K562 (cell line): ENCODE data around the gene WDR83. TPM values are rescaled to one million over a fixed set of nuclear protein-coding genes. Genes with fewer than 3 reads are reported as not detected.
A peak's percentile ranks its signal among the peaks of the same experiment; 100 is the strongest.

ENCODE experiments used
- FIP1L1 ChIP-seq: fragments of 200-400 bp; formaldehyde crosslinking; IDR thresholded peaks from 2 replicates; pipeline ENCODE4 v1.6.1; 2018; ENCODE audit warnings: mild to moderate bottlenecking, low read depth, low read length; ENCODE audit not compliant: poor library complexity, severe bottlenecking
- IFI16 ChIP-seq: fragments of 250-450 bp; sonication (Bioruptor Pico); IDR thresholded peaks from 2 replicates; pipeline ENCODE4 v2.1.2; 2022; ENCODE audit warnings: mild to moderate bottlenecking, inconsistent platforms
- KDM1A ChIP-seq, 2 experiments: fragments of 450-650 bp; IDR thresholded peaks; 2 replicates each; pipeline ENCODE4 v1.6.1; 2016; ENCODE audit warnings: mild to moderate bottlenecking in 2 of 2
- MAZ ChIP-seq, 2 experiments: fragments of 450-650 bp in 1 of 2; sonication (generic) in 1 of 2; formaldehyde crosslinking; IDR thresholded peaks in 1 of 2; conservative IDR thresholded peaks in 1 of 2; 2 replicates each; pipeline versions ENCODE4 v1.4.0 to v1.5.0; 2020; ENCODE audit warnings: mild to moderate bottlenecking in 1 of 2, missing genetic modification reagents in 1 of 2
- PHF8 ChIP-seq: fragments of 200-600 bp; sonication (generic); IDR thresholded peaks from 2 replicates; pipeline ENCODE4 v1.6.1; 2012; ENCODE audit warnings: mixed run types, mild to moderate bottlenecking, inconsistent platforms, low read length, moderate library complexity, borderline replicate concordance
- ZFP1 ChIP-seq: fragments of 450-650 bp; formaldehyde crosslinking; IDR thresholded peaks from 2 replicates; pipeline ENCODE4 v1.4.0; 2020; ENCODE audit warnings: mild to moderate bottlenecking, mixed read lengths
- ZFP30 ChIP-seq: fragments of 250-450 bp; sonication (Bioruptor Pico); IDR thresholded peaks from 2 replicates; pipeline ENCODE4 v1.8.0; 2022; ENCODE audit warnings: moderate library complexity, mild to moderate bottlenecking, inconsistent platforms, borderline replicate concordance
- ZFX ChIP-seq: sonication (generic); formaldehyde crosslinking; IDR thresholded peaks from 2 replicates; pipeline ENCODE4 v1.8.0; 2022; ENCODE audit warnings: mild to moderate bottlenecking, missing genetic modification reagents, moderate library complexity
- ZNF551 ChIP-seq: fragments of 250-450 bp; sonication (Bioruptor Pico); IDR thresholded peaks from 2 replicates; pipeline ENCODE4 v1.5.0; 2021; ENCODE audit warnings: mild to moderate bottlenecking, moderate library complexity
- polyA plus RNA-seq, 8 experiments: library from polyadenylated mRNA; depleted of rRNA in 4 of 8; stranded (reverse) in 5 of 8; unstranded in 3 of 8; fragments of >200 nt; fragmentation: Nextera tagmentation in 2 of 8; fragmentation: Illumina TruSeq in 1 of 8; extraction: Ambion mirVana in 2 of 8; extraction: Trizol in 1 of 8; gene quantifications; 2 replicates each; pipeline versions ENCODE4 v1.2.1 to v1.2.3, GENCODE V29; 2011 to 2014; ENCODE audit warnings: inconsistent platforms in 1 of 8, missing spikeins in 1 of 8
- total RNA-seq, 7 experiments: library from RNA; depleted of rRNA in 6 of 7; stranded (reverse); fragments of >200 nt in 6 of 7; fragmentation: Illumina TruSeq in 2 of 7; extraction: Trizol in 2 of 7; gene quantifications; 2 replicates each; pipeline versions ENCODE4 v1.2.1 to v1.2.3, GENCODE V29; 2011 to 2021; ENCODE audit warnings: low replicate concordance in 1 of 7
- TF ChIP-seq, protein P1 (sequence below): sonication (generic); formaldehyde crosslinking; IDR thresholded peaks from 2 replicates; pipeline ENCODE4 v1.8.0; 2022; ENCODE audit warnings: mild to moderate bottlenecking, missing genetic modification reagents, borderline replicate concordance

The WDR83 gene
- total and polyA plus RNA-seq, 9 of the 15 experiments (the other 6 are each of a cell fraction or from before 2014, with no cell fraction given): 0.52 to 21.3 (median 4.2) TPM

DNA sequence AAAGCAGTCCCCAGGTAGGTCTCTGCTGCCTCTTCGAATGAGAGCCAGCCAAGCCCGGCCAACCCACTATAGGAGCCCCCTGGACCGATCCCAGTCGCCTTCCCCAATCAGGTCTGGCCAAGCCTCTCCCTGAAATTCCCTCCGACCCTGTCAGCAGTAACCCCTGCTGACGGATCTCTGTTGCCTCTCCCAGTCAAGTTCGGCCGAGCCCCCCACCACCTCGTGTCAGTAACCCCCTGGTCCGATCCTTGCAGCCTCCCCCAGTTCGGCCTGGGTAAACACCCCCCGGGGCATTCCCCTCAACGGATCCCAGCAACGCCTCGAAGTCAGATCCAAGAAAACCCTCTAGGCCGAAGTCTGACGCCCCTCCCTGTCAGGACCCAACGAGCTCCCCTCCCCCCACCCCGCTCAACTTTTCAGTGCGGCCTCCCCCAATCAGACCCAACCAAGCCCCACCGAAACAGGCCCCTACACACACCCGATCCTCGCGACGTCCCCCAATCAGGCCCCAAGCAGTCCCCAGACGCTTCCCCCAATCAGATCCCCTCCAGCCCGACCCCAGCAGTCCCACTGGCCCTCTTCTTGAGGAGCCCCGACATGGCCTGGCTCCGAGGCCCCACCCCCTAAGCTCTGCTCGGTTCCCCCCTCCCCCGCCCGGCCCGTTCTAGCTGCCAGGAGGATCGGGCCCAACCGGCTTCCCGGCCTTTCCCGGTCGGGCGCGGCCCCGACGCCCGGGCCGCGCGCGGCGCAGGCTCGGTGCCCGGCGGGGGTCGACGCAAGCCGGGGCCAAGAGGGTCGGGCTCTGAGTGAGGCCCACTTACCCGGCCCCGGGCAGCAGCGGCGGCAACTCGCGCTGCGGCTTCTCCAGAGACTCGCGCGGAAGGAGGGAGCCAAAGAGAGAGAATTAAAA, 55.3 kb downstream of the WDR83 start (continued):
- TF ChIP-seq, protein P1, sequence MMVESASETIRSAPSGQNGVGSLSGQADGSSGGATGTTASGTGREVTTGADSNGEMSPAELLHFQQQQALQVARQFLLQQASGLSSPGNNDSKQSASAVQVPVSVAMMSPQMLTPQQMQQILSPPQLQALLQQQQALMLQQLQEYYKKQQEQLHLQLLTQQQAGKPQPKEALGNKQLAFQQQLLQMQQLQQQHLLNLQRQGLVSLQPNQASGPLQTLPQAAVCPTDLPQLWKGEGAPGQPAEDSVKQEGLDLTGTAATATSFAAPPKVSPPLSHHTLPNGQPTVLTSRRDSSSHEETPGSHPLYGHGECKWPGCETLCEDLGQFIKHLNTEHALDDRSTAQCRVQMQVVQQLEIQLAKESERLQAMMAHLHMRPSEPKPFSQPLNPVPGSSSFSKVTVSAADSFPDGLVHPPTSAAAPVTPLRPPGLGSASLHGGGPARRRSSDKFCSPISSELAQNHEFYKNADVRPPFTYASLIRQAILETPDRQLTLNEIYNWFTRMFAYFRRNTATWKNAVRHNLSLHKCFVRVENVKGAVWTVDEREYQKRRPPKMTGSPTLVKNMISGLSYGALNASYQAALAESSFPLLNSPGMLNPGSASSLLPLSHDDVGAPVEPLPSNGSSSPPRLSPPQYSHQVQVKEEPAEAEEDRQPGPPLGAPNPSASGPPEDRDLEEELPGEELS (CRISPR knock-in tag): 0 out of 2 replicates have a peak, but pooled peaks have one; percentile 26
- TF ChIP-seq ZFP30 (CRISPR knock-in tag): no peak
- TF ChIP-seq PHF8: peak; percentile 69
- TF ChIP-seq FIP1L1: peak; percentile 30
- no peak for TF ChIP-seq KDM1A (IDR thresholded peaks at IDR 0.05)
- TF ChIP-seq MAZ (CRISPR knock-in tag; conservative IDR thresholded peaks at IDR 0.05 in 1 of 2, IDR thresholded peaks at IDR 0.05 in 1 of 2): 0 out of 4 replicates have a peak, but pooled peaks of 1 of the 2 experiments have one; percentile 2
- TF ChIP-seq ZFP1: no peak
- no peak for TF ChIP-seq IFI16 (CRISPR knock-in tag)
- no peak for TF ChIP-seq ZNF551 (CRISPR knock-in tag)
- TF ChIP-seq ZFX (CRISPR knock-in tag): peak; percentile 29; the same call in 1 of the 2 replicates
